GM21786 (cell line): Measurements from ENCODE around the gene PRKCB.

ENCODE experiments used
- ATAC-seq: cut with Tn5 transposase; IDR thresholded peaks from one replicate; pipeline ENCODE4 v1.9.1; 2021; ENCODE audit not compliant: unreplicated experiment

Gene PRKCB

DNA sequence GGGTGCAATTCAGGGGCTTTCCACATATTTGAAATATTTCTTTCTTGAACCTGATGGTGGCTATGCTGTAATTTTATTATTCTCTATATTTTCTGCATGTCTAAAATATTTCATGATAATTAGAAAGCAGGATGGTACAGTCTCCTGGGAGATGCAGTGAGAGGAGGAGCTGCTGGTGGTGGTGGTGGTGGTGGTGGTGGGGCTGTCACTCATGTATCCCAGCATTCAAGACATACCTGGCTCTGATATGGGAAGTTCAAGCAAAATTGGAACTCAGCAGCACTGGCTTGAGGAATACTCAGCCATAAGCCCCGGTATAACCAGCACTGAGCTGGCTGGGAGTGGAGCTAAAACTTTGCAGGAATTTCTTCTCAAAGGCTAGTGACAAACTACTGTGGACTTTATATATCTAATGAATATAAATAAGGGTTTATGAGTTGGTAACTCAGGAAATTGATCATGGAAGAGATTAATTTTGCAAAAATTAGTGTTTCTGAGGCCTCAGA lies 200.3 kb downstream of the PRKCB start:
- ATAC-seq = no peak

DNA sequence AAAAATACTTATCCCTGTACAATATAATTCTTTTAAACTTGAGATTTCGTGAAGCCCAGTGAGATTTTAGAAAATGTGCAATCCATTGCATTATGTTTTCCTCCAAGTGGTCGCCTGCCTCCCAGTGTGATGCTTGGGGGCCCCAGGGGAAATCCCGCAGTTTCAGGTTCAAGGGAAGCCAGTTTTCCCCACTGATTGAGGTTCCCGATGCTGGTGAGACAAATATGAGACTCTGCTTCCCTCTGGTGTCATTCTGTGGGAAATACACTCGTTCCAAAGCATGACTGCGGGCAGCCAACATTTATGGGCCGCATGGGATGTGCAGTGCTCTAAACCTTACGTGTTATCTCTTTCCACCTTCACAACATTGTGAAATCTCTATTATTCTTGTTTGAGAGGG lies 200.8 kb downstream of the PRKCB start:
- ATAC-seq = no peak

- no peak for ATAC-seq
These were observed 201.6 kb downstream of the PRKCB start for GRCh38 chr16:24037335-24037734.

DNA sequence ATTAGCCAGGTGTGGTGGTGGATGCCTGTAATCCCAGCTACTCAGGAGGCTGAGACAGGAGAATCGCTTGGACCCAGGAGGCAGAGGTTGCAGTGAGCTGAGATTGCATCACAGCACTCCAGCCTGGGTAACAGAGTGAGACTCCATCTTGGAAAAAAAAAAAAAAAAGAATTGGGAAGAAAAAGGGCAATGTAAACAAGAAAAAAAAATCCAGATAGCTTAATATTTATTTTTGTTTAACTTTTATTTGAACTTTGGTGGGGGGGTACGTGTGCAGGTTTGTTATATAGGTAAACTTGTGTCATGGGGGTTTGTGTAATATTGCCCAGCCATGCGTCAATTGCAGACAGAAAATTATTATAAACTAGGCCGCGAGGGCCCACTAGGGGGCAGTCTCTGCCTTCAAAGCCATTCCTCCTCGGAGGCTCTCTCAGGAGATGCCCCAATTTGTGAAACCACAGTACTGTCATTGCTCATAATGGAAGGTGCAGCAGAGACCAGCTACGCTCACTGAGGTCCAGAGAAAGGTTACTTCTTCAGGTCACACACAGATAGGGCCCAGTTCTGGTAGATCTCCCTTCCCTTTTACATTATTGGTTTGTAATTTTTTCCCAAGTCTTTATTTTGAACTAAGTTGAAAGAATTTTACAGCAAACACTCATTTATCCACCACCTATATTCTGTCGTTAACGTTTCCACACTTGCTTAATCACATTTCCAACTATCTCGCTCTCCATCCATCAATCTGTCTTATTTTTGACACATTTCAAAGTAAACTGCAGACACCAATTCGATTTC lies 206.2 kb downstream of the PRKCB start:
- no peak for ATAC-seq

GRCh38 chr16:24044467-24044866 lies 208.7 kb downstream of the PRKCB start:
- ATAC-seq = no peak

DNA sequence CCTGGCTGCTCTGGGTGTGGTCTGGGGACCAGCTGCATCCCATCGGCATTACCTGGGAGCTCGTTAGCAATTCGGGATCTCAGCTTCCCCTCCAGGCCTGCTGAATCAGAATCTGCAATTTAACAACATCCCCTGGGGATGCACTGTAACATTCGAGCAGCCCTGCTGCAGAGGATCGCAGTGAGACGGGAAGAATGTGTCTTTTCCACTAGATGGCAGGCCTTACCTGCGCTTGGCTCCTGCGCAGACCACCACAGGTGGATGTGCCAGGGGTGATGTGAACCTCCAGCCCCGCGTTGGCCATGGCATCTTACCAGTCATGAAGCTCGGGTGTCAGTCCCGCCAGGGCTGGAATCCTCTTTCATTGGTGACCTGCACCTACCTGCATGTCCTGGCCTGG lies 209.9 kb downstream of the PRKCB start:
- ATAC-seq = no peak

DNA sequence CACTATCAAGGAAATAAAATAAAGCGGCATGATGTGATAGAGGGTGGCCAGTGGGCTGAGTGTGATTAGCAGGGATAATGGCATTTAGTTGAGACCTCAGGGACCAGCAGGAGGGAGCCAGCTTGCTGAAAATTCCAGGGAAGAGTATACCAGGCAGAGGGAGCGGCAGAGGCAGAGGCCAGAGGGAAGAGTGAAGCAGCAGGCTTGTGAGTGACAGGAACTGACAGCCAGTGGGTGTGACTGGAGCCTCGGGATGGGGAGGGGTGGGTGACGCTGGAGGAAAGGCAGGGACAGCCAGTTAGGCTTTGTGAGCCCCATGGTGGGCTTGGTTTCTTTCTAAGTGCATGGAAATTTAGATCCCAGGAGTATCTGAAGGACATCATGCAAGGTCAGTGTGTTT lies 210.7 kb downstream of the PRKCB start:
- no peak for ATAC-seq

- ATAC-seq = no peak
These were observed 213.3 kb downstream of the PRKCB start for GRCh38 chr16:24049113-24049512.

- ATAC-seq = no peak
These were observed 215.3 kb downstream of the PRKCB start for GRCh38 chr16:24051125-24051524.

DNA sequence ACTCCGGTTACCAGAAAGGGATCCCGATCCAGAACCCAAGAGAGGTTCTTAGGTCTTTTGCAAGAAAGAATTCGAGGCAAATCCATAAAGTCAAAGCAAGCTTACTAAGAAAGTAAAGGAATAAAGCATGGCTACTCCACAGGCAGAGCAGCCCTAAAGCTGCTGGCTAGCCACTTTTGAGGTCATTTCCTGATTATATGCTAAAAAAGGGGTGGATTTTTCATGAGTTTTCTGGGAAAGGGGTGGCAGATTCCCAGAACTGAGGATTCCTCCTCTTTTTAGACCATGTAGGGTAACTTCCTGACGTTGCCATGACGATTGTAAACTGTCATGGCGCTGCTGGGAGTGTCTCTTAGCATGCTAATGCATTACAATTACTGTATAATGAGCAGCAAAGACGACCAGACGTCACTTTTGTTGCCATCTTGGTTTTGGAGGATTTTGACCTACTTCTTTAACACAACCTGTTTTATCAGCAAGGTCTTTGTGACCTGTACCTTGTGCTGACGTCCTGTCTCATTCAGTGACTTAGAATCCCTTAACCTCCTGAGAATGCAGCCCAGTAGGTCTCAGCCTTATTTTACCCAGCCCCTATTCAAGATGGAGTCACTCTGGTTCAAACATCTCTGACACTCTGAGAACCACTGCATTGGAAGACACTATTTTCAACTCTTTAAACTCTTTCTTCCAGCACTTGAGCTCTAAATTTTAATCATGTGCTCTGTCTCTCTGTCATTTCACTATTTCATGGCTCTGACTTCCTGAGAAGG lies 216.7 kb downstream of the PRKCB start:
- no peak for ATAC-seq

DNA sequence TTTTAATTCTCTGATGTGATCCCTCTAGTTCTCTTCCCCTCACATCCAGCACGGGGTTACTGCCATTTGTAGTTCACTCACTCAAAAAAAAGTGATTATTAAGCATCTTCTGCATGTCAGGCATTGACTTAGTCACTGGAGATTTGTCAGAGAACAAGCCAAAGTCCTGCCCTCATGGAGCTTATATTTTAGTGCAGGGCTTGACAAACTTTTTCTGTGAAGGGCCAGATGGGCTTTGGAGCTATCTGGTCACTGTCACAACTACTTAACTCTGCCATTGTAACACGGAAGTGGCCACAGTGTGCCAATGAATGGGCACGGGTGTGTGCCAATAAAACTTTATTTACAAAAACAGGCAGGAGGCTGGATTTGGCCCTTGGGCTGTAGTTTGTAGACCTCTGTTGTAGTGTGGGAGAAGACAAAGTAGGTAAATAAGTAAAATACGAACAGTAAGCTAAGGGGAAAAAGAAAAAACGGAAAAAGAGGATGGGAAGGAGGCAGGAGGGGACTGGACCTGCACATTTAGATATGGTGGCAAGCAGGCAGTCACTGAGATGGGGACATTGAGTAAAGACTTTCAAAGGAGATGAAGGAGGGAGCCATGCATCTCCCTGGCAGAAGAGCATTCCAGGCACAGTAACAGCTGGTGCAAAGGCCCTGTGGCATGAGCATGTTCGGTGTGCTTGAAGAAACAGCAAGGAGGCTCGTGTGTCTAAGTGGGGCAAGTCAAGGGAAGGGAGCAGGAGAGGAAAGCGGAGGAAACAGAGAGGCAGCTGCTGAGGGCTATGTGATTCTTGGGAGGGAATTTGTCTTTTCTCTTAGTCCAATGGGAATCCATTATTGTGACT lies 217.5 kb downstream of the PRKCB start:
- ATAC-seq = no peak

DNA sequence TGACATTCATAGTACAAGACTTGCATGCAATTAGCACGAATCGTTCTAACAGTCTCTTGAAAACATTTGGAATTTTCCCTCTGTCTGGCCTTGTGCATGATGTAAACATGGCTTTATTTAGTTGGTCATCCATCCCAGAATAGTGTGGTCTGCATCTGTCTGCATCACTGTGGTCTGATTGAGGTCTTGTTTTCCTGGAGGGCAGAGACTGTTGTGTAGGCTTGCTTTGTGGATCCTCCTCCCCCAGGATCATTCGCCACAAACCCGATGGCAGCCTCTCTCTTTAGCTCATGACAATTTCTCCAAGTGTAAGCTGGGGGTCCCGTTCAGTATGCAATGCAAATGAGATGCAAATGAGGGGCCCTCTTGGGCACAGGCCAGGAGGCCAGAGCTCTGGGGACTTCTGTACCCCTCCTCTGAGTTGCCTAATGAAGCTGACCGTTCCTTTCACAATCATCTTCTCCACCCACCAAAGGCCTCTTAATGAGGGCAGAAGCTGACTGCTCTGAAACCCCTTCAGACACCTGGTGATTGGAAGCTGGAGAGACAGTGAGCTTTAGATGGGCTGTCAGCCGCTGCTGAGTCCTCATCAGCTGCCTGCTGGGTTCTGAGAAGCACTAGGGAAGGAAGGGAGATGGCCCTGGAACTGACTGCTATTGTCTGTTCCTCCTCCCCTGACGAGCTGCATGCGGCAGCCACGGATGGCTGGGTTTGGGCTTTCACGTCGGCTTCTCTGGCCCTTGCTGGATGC lies 219.1 kb downstream of the PRKCB start:
- no peak for ATAC-seq

DNA sequence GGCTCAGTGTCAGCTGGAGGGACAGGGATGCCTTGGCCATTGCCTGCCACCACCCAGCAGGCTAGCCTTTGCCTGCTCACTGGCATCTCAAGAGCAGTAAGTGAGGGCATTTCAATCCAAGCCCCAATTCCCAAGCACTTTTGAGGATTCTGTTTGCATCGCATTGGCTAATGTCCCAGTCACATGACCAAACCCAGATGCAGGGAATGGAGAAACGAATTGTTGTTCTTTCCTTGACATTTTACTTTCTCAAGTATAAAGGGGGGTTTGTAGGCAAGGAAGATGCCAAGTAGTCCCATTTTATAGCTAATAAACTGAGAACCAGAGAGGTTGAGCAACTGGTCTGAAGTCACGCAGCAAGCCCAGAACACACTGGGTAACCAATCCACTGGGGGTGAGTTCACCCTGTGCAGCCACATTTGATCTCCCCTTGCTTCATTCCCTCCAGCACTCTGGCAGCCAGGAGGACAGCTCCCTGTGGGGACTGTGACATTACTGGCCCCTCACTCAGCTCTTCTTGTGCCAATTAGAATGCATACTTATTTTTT lies 226.6 kb downstream of the PRKCB start:
- no peak for ATAC-seq

DNA sequence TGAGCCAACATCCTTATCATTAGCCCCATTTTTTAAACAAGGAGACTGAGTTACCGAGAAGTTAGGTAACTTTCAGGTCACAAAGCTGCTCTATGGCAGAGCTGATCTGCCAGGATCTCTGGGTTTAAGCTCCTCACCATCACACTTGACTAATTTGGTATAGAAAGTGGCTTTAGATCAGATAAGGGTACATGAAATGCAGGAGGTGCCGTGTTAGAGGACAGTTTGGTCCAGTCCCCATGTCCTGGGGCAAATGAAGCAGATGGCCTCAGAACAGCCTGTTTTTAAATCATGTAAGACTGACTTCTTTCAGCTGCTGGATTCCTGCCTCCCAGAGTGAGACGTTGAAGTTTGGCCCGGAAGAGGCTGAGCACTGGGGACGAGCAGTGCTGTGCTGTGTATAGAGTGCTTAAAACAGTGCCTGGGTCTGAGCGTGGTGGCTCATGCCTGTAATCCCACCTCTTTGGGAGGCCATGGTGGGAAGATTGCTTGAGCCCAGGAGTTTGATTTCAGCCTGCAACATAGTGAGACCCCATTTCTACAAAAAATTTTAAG lies 233.3 kb downstream of the PRKCB start:
- ATAC-seq = no peak

DNA sequence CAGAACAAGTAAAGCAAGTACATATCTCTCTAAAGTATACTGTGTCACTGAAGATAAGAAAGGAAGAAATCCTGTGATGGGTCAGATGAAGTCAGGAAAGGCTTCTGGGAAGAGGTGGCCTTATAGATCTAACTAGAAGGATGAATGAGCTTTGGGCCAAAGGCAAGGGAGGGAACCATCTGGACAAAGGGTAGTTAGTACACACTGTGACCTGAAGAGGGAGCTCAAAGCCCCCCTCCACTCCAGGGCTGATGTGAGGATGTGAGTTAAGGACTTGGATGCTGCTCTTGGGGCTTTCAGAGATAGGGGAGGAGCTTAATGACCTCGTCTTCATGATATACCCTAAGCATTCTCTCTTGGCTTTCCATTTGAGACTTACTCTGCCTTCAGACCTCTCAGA lies 235.1 kb downstream of the PRKCB start:
- ATAC-seq = peak; percentile 48

GRCh38 chr16:24071666-24072360 lies 236.0 kb downstream of the PRKCB start:
- no peak for ATAC-seq

DNA sequence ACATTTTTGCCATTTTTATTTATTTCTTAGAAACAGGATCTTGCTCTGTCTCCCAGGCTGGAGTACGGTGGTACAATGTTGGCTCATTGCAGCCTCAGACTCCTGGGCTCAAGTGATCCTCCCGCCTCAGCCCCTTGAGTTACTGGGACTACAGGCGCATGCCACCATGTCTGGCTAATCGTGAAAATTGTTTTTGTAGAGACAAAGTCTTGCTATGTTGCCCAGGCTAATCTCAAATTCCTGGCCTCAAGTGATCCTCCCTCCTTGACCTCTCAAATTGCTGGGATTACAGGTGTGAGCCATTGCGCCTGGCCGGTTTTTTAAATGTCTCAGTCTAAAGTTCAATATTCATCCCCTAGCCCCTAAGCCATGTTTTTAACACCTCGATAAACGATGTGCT lies 237.5 kb downstream of the PRKCB start:
- no peak for ATAC-seq

DNA sequence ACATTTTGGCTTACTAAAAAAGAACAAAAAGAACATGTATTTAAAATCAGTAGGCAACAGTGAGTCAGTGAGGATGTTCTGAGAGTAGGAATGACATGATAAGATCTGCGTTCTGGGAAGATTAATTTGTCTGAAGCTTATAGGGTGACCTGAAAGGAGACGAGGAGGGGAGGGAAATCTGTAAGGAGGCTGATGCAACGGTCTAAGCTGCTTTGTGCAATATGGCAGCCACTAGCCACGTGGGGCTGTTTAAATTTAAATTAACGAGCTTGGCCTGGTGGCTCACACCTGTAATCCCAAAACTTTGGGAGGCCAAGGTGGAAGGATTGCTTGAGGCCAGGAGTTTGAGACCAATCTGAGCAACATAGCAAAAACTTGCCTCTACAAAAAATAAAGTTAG lies 238.8 kb downstream of the PRKCB start:
- no peak for ATAC-seq

GRCh38 chr16:24075302-24075701 lies 239.5 kb downstream of the PRKCB start:
- no peak for ATAC-seq
